Mucosa of descending colon (tissue), 3 donors: ENCODE measurements around the gene INAVA. TPM values are rescaled to one million over a fixed set of nuclear protein-coding genes. Genes with fewer than 3 reads are reported as not detected.
"Not testable (repeated sequence)": the region's sequence is repeated elsewhere in the genome, so short reads cannot be mapped to it uniquely, and the experiment has no call there.

ENCODE experiments used
- ATAC-seq: fragments of 200-7000 bp; cut with Tn5 transposase; one replicate; pipeline ENCODE4 v1.9.1; 2020; ENCODE audit warnings: mild to moderate bottlenecking, moderate library complexity
- DNase-seq, 3 donors: peaks; one replicate each; pipeline ENCODE4 v3.0.0-alpha.2; 2020
- H3K36me3 ChIP-seq: fragments of 200-600 bp; one replicate; pipeline ENCODE4 v1.8.0; 2021; ENCODE audit warnings: low read depth, mild to moderate bottlenecking
- H3K4me1 ChIP-seq: fragments of 200-600 bp; one replicate; pipeline ENCODE4 v1.8.0; 2021; ENCODE audit warnings: low read depth, mild to moderate bottlenecking
- H3K4me3 ChIP-seq: fragments of 200-600 bp; one replicate; pipeline ENCODE4 v1.8.0; 2021; ENCODE audit warnings: mild to moderate bottlenecking
- H3K9me3 ChIP-seq: fragments of 200-600 bp; one replicate; pipeline ENCODE4 v1.8.0; 2021; ENCODE audit warnings: mild to moderate bottlenecking
- CTCF ChIP-seq: fragments of 200-600 bp; IDR thresholded peaks from one replicate; pipeline ENCODE4 v1.8.0; 2022; ENCODE audit warnings: antibody characterized with exemption, mild to moderate bottlenecking
- intact Hi-C, 2 donors: fragments of 100-400 bp; cut with DNase I in 1 of 2; cut with micrococcal nuclease in 1 of 2; formaldehyde crosslinking; loops; one replicate each; pipeline versions ENCODE4 v1.11.0 to v1.11.1; 2022; cut with DNase I, micrococcal nuclease
- total RNA-seq, 3 donors: library from RNA; stranded (reverse); fragmentation: NEBNext Ultra II Directional in 2 of 3; extraction: Animal tissue kit (Norgen Biotek cat#: 25700) in 2 of 3; gene quantifications; one replicate each; pipeline versions ENCODE4 v1.2.1 to v1.2.4, GENCODE V29; 2021 to 2023
- donor health status: DM: no; HTN: no; CAD: no; lungs with moderate emphysema.
- donor health status: DM: no; HTN: no; CAD: no.
- donor health status: DM: no; HTN: yes; CAD: no.

INAVA gene
- total RNA-seq, 3 donors from 2014 or later, result 82.0 to 238 (median 171) TPM

DNA sequence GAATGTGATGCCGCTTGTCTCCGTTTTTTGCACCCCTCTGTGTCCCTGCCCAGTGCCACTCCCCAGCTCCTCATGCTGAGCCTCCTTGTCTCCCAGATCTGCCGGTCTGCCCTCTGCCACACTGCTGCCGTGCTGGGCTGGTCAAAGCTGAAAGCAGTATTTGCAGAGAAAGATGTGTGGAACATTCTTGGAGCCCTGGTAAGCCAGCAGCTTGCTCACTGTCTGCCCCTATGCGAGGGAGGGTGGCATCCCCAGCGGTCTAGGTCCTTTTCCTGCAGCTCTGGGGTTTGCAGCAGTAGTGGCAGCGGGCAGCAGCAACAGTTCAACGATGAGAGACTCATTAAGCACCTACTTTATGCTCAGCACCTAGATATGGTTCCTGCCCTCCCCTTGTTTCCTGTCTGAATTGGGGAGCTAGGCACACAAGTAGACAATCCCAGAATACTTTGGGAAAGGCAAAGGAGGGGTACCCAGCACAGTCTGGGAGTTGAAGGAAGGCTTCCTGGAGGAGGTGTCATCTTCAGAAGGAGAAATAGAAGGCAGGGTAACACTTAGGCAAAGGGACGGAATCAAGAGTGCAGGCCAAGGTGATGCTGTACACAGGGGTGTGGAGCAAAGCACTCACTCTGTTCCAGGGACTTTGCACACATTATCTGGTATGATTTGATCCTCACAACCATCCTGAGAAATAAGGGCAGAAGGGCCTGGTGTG lies 65.7 kb downstream of the INAVA start:
- no peak overlapping the region for H3K4me3 ChIP-seq
- no peaks in the 10 kb centered on the region for H3K4me1 ChIP-seq
- no peaks in the 10 kb centered on the region for H3K9me3 ChIP-seq
- ATAC-seq, result no peak
- no peak for DNase-seq
- H3K36me3 ChIP-seq, result no peaks in the 10 kb centered on the region
- TF ChIP-seq CTCF, result no peak
- intact Hi-C loops, result no loop called here

DNA sequence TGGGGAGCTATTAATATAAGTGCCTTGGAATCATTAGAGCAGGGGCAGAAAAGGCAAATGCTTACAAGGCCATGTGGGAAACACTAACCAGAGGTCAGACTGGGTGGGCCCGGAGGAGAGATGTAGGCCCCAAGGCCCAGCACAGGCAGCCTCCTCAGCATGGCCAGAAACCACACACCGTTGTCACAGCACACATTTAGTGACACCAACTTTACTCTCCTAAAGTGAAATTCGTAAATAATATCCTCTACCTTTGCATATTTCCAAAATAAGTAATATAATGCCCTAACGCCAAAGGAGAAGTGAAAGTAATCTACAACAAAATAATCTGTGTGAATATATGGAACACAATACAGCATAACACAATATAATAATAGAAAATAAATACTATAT lies 66.2 kb downstream of the INAVA start:
- DNase-seq (no peak), ATAC-seq (no peak)
- H3K9me3 ChIP-seq, result no peaks in the 10 kb centered on the region
- H3K36me3 ChIP-seq, result no peaks in the 10 kb centered on the region
- no peak for TF ChIP-seq CTCF
- intact Hi-C loops, result no loop called here
- no peaks in the 10 kb centered on the region for H3K4me1 ChIP-seq
- H3K4me3 ChIP-seq, result no peak overlapping the region

DNA sequence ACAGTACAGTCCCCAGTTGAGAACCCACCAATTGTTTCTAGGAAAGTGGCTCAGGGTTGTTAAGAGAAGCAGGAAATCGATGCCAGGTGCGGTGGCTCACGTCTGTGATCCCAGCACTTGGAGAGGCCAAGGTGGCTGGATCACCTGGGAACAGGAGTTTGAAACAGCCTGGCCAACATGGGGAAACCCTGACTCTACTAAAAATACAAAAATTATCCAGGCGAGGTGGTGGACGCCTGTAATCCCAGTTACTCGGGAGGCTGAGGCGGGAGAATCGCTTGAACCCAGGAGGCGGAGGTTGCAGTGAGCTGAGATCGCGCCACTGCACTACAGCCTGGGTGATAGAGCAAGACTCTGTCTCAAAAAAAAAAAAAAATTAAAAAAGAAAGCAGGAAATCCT lies 67.5 kb downstream of the INAVA start:
- H3K4me3 ChIP-seq, H3K36me3 ChIP-seq, H3K4me1 ChIP-seq, DNase-seq, intact Hi-C loops, ATAC-seq, H3K9me3 ChIP-seq: not testable (repeated sequence)

DNA sequence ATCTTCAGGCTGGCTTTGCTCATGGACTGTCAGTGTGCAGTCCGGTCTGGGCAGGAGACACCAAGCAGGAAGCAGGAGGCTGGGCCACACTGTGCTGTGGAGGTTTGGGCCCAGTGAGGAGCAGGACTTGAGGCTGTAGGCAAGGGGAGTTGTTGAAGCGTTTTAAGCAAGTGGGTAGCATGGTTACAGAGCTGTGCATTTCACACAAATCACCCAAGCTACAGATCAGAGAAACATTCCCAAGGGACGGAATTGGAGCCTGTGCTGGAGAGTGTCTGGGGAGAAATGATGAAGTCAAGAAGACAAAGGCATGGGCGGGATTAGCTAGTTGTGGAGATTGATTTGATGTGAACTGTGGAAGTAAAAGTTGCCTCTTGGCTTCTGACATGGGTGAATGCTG lies 67.9 kb downstream of the INAVA start:
- Histone ChIP-seq H3K4me1 (no peaks in the 10 kb centered on the region), H3K9me3 (no peaks in the 10 kb centered on the region), H3K4me3 (no peak overlapping the region), H3K36me3 (no peaks in the 10 kb centered on the region)
- DNase-seq, result no peak
- ATAC-seq, result no peak
- no peak for TF ChIP-seq CTCF
- intact Hi-C loops, result no loop called here

GRCh38 chr1:200963076-200963475 lies 68.4 kb downstream of the INAVA start:
- intact Hi-C loops, result no loop called here
- no peak for TF ChIP-seq CTCF
- Histone ChIP-seq H3K9me3 (no peaks in the 10 kb centered on the region), H3K4me1 (no peaks in the 10 kb centered on the region), H3K36me3 (no peaks in the 10 kb centered on the region), H3K4me3 (no peak overlapping the region)
- ATAC-seq (no peak), DNase-seq (no peak)

- ATAC-seq, H3K4me3 ChIP-seq, DNase-seq, H3K4me1 ChIP-seq, intact Hi-C loops, H3K9me3 ChIP-seq, H3K36me3 ChIP-seq: not testable (repeated sequence)
These were observed 69.2 kb downstream of the INAVA start for GRCh38 chr1:200963888-200964287.

Other genes with a start within 250 kb of the INAVA start
- 10 to 100 TPM; 17.7 to 28.5 (median 26.2) TPM for gene DDX59, start 225.0 kb upstream of the INAVA start, total RNA-seq
- 10 to 100 TPM in 1 of 3 donors, 1 to 10 TPM in 2; 5.0 to 34.0 (median 7.1) TPM for gene CAMSAP2, start 156.0 kb upstream of the INAVA start, total RNA-seq
- gene GPR25, start 21.9 kb upstream of the INAVA start, total RNA-seq, result not detected
- 10 to 100 TPM in 1 of 3 donors, 1 to 10 TPM in 2; 3.2 to 10.5 (median 4.0) TPM for gene KIF21B, start 128.8 kb downstream of the INAVA start, total RNA-seq
- not detected for gene CACNA1S, start 217.5 kb downstream of the INAVA start, total RNA-seq
- gene ASCL5, start 232.3 kb downstream of the INAVA start, total RNA-seq, result not detected